Measurements from ENCODE around the gene HEATR5B. TPM values are rescaled to one million over a fixed set of nuclear protein-coding genes. Genes with fewer than 3 reads are reported as not detected.

Gene HEATR5B
- total and polyA plus RNA-seq, 2 donors (not counting 1 experiment from before 2014, with no cell fraction given): 33.0 to 44.3 TPM

GRCh38 chr2:37111958-37112357, 27.8 kb upstream of the HEATR5B start:
- DNase-seq (no peak), ATAC-seq (ENCODE audit: low read depth) (no peak)
- H3K4me2 ChIP-seq (replicated peaks; ENCODE audit: low read depth, low read length, poor library complexity, severe bottlenecking): no peak overlapping the region
- no peaks in the 10 kb centered on the region for H3K9me3 Mint-ChIP-seq (ENCODE audit: insufficient read depth)
- no peaks in the 10 kb centered on the region for H3K4me1 Mint-ChIP-seq
- H3K27me3 ChIP-seq (replicated peaks in 1 of 4; ENCODE audit: control extremely low read depth in 1 of 4, control insufficient read depth in 3 of 4, insufficient read depth in 4 of 4, low read length in 3 of 4): no peaks in the 10 kb centered on the region
- intact Hi-C loops (cut with micrococcal nuclease): loop anchor here (1.0 kb wide), 1 partner anchor 24 kb away; no protein-coding TSS in a partner anchor
- TF ChIP-seq, protein P1, sequence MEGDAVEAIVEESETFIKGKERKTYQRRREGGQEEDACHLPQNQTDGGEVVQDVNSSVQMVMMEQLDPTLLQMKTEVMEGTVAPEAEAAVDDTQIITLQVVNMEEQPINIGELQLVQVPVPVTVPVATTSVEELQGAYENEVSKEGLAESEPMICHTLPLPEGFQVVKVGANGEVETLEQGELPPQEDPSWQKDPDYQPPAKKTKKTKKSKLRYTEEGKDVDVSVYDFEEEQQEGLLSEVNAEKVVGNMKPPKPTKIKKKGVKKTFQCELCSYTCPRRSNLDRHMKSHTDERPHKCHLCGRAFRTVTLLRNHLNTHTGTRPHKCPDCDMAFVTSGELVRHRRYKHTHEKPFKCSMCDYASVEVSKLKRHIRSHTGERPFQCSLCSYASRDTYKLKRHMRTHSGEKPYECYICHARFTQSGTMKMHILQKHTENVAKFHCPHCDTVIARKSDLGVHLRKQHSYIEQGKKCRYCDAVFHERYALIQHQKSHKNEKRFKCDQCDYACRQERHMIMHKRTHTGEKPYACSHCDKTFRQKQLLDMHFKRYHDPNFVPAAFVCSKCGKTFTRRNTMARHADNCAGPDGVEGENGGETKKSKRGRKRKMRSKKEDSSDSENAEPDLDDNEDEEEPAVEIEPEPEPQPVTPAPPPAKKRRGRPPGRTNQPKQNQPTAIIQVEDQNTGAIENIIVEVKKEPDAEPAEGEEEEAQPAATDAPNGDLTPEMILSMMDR (IDR thresholded peaks at IDR 0.05): no peak
- no peak for TF ChIP-seq EZH2 (IDR thresholded peaks at IDR 0.05; ENCODE audit: borderline replicate concordance, insufficient read depth, low read depth, low read length, poor library complexity, severe bottlenecking)
- H3K4me3 ChIP-seq (ENCODE audit: control extremely low read depth in 1 of 5, extremely low read depth in 1 of 5, insufficient read depth in 1 of 5, low read depth in 2 of 5, low read length in 4 of 5): no peak overlapping the region
- no peak overlapping the region for H3K4me3 Mint-ChIP-seq
- ChIA-PET POLR2A (interaction anchor here (0.7 kb wide), 1 partner anchor 24 kb away, joined by 5 read pairs; no protein-coding TSS in a partner anchor), CTCF (interaction anchor here (0.7 kb wide), 1 partner anchor 19 kb away, joined by 3 read pairs; no protein-coding TSS in a partner anchor)
- no peaks in the 10 kb centered on the region for H3K4me1 ChIP-seq (ENCODE audit: control insufficient read depth in 2 of 2, insufficient read depth in 2 of 2, low read length in 2 of 2)
- H3K9me3 ChIP-seq (ENCODE audit: control extremely low read depth in 1 of 3, control insufficient read depth in 2 of 3, insufficient read depth in 1 of 3, low read length in 2 of 3): no peaks in the 10 kb centered on the region
- H3K9ac ChIP-seq (ENCODE audit: low read length): no peak overlapping the region
- no peaks in the 10 kb centered on the region for H4K20me1 ChIP-seq (ENCODE audit: control insufficient read depth, insufficient read depth, low read length, poor library complexity, severe bottlenecking)
- H2AFZ ChIP-seq (ENCODE audit: insufficient read depth, low read depth, low read length, poor library complexity, severe bottlenecking): no peak overlapping the region
- H3K27ac ChIP-seq (ENCODE audit: low read length in 2 of 2): no peak overlapping the region
- 72% methylated on average over 2 of the region's 2 CpGs for WGBS (ENCODE audit: insufficient coverage)
- no peaks in the 10 kb centered on the region for H3K79me2 ChIP-seq (ENCODE audit: control insufficient read depth, insufficient read depth, low read length)
- H3K27ac Mint-ChIP-seq: no peak overlapping the region
- H3K36me3 ChIP-seq (replicated peaks in 1 of 2; ENCODE audit: control extremely low read depth in 1 of 2, control insufficient read depth in 1 of 2, extremely low read depth in 1 of 2, insufficient read depth in 2 of 2, low read length in 1 of 2): peaks cover 7 to 55% of the 10 kb centered on the region in 2 experiments
- no peaks in the 10 kb centered on the region for H3K27me3 Mint-ChIP-seq

- Histone ChIP-seq H3K79me2 (ENCODE audit: control insufficient read depth, insufficient read depth, low read length) (no peaks in the 10 kb centered on the region), H3K27ac (ENCODE audit: low read length in 2 of 2) (no peak overlapping the region), H3K4me3 (ENCODE audit: control extremely low read depth in 1 of 5, extremely low read depth in 1 of 5, insufficient read depth in 1 of 5, low read depth in 2 of 5, low read length in 4 of 5) (no peak overlapping the region), H3K4me1 (ENCODE audit: control insufficient read depth in 2 of 2, insufficient read depth in 2 of 2, low read length in 2 of 2) (no peaks in the 10 kb centered on the region), H4K20me1 (ENCODE audit: control insufficient read depth, insufficient read depth, low read length, poor library complexity, severe bottlenecking) (no peaks in the 10 kb centered on the region), H3K9ac (ENCODE audit: low read length) (no peak overlapping the region), H2AFZ (ENCODE audit: insufficient read depth, low read depth, low read length, poor library complexity, severe bottlenecking) (no peak overlapping the region), H3K4me2 (replicated peaks; ENCODE audit: low read depth, low read length, poor library complexity, severe bottlenecking) (no peak overlapping the region), H3K27me3 (replicated peaks in 1 of 4; ENCODE audit: control extremely low read depth in 1 of 4, control insufficient read depth in 3 of 4, insufficient read depth in 4 of 4, low read length in 3 of 4) (no peaks in the 10 kb centered on the region), H3K9me3 (ENCODE audit: control extremely low read depth in 1 of 3, control insufficient read depth in 2 of 3, insufficient read depth in 1 of 3, low read length in 2 of 3) (no peaks in the 10 kb centered on the region), H3K36me3 (replicated peaks in 1 of 2; ENCODE audit: control extremely low read depth in 1 of 2, control insufficient read depth in 1 of 2, extremely low read depth in 1 of 2, insufficient read depth in 2 of 2, low read length in 1 of 2) (peaks cover 7 to 61% of the 10 kb centered on the region in 2 experiments)
- ChIA-PET CTCF (interaction anchor here (0.7 kb wide), 1 partner anchor 61 kb away, joined by 3 read pairs; no protein-coding TSS in a partner anchor), POLR2A (no interaction called here)
- Mint-ChIP-seq H3K27me3 (no peaks in the 10 kb centered on the region), H3K4me3 (no peak overlapping the region), H3K4me1 (no peaks in the 10 kb centered on the region), H3K27ac (no peak overlapping the region), H3K9me3 (ENCODE audit: insufficient read depth) (no peaks in the 10 kb centered on the region)
- DNase-seq: no peak
- intact Hi-C loops (cut with micrococcal nuclease): no loop called here
- TF ChIP-seq EZH2 (IDR thresholded peaks at IDR 0.05; ENCODE audit: borderline replicate concordance, insufficient read depth, low read depth, low read length, poor library complexity, severe bottlenecking): no peak
- TF ChIP-seq, protein P1 (IDR thresholded peaks at IDR 0.05): no peak
- ATAC-seq (ENCODE audit: low read depth): no peak
- no CpG with 5 or more reads among the region's 4 CpGs for WGBS (ENCODE audit: insufficient coverage)
These were observed 26.4 kb upstream of the HEATR5B start for GRCh38 chr2:37110306-37111212.
